Hematopoietic multipotent progenitor cell treated with erythropoietin and hydrocortisone succinate and interleukin-3 and kit ligand, for 17 days (in vitro differentiated cells): ENCODE results near the gene PIK3CD.
"Not testable (repeated sequence)": the region's sequence is repeated elsewhere in the genome, so short reads cannot be mapped to it uniquely, and the experiment has no call there.

ENCODE experiments used
- DNase-seq: peaks from one replicate; pipeline ENCODE4 v3.0.0-alpha.2; 2015; ENCODE audit warnings: low spot score

Gene PIK3CD

DNA sequence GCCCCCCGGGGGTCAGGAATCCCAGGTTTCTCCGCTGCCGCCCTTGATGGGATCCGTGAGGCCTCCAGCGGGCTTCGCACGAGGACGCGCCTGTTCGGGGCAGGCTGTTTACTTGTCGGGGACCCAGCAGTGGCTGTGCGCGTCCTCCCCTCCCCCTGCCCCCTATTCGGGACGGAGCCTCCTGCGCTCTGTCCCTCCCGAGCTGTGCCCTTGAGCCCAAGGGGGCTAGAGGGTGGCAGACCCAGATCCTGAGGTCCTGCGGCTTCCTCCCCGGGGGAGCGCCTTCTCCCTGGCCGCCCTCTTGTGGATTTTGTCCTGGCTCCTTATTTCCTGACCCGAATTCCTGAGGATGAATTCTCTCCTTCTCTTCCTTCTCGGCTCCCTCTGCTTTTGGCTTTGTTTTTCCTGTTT, 38.4 kb downstream of the PIK3CD start:
- no peak for DNase-seq

- DNase-seq = no peak
Observed at GRCh38 chr1:9690440-9691107, 39.0 kb downstream of the PIK3CD start.

GRCh38 chr1:9691108-9691445, 39.5 kb downstream of the PIK3CD start:
- no peak for DNase-seq

DNA sequence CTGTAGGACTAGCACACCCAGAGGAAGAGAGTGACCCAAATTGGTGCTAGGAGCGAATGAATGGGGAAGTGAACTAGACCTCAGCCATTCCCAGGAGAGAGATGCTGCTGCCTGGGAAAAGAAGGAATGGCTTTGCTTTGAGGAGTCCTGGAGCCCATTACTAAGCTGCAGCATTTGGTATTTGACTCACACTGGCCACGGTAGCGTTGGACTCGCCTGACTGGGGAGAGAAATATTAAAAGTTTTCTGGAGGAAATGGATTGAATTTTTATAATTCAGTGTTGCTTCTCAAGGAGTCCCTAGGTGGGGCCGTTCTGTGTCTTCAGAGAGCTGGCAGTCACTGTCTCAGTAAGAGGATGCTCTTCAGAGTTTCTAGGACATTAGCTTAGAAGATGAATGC, 40.2 kb downstream of the PIK3CD start:
- DNase-seq = no peak

DNA sequence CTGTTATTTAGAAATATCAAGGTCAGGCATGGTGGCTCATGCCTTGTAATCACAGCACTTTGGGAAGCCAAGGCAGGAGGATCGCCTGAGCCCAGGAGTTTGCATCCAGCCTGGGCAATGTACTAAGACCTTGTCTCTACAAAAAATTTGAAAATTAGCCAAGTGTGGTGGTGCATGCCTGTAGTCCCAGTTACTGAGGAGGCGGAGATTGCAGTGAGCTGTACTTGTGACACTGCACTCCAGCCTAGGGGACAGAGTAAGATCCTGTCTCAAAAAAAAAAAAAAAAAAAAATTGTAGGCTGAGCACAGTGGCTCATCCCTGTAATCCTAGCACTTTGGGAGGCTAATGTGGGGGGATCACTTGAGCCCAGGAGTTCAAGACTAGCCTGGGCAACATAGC, 45.3 kb downstream of the PIK3CD start:
- no peak for DNase-seq

- DNase-seq = no peak
Observed at GRCh38 chr1:9699361-9699760, 47.8 kb downstream of the PIK3CD start.

DNA sequence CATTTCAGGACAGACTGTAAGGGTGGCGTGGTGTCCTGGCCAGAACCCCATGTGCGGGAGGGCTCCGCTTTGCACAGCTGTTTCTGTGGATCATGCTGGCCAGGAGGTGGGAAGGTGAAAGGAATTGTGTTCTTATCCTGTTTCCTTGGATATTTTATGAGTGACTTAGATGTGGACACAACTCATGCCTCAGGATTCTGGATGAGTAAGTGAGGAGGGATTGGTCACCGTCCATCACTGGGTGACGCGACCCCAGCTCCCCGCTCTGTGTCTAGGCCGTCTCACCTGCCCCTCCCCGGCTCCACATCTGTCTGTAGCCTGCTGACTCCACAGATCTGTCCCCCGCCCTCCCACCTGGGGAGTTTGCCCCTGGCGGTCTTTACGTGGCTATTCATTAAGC, 48.8 kb downstream of the PIK3CD start:
- DNase-seq = no peak

GRCh38 chr1:9701665-9702064, 50.1 kb downstream of the PIK3CD start:
- no peak for DNase-seq

GRCh38 chr1:9703165-9703509, 51.6 kb downstream of the PIK3CD start:
- no peak for DNase-seq

DNA sequence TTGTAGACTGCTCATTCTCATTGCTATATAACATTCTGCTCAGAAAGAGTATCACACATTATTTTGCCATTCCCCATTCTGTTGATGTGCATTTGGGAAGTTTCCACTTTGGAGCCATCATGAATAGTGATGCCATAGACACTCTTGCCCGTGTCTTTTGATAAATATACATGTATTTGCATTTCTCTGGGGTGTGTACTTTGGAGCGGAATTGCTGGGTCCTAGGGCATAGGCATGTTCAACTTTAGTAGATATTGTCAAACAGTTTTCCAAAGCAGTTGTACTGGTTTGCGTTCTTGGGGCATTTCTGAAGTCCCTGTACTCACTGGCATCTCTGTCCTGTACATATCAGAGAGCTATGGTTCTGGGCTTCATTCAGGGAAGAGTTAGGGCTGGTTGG, 52.1 kb downstream of the PIK3CD start:
- no peak for DNase-seq

GRCh38 chr1:9705337-9706093, 54.0 kb downstream of the PIK3CD start:
- DNase-seq = no peak

DNA sequence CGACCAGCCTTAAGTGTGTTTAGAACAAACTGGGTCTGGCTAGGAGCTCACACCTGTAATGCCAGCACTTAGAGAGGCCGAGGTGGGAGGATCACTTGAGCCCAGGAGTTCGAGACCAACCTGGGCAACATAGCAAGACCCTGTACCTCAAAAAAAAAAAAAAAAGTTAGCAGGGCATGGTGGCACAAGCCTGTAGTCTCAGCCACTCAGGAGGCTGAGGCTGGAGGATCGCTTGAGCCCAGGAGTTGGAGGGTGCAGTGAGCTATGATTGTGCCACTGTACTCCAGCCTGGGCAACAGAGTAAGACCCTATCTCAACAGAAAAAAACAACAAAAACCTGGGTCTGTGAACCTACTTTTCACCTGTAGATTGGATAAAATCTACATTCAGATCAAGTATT, 54.6 kb downstream of the PIK3CD start:
- DNase-seq = no peak

GRCh38 chr1:9710037-9710436, 58.5 kb downstream of the PIK3CD start:
- DNase-seq = no peak

- DNase-seq = no peak
Observed at GRCh38 chr1:9711466-9712020, 60.0 kb downstream of the PIK3CD start.

DNA sequence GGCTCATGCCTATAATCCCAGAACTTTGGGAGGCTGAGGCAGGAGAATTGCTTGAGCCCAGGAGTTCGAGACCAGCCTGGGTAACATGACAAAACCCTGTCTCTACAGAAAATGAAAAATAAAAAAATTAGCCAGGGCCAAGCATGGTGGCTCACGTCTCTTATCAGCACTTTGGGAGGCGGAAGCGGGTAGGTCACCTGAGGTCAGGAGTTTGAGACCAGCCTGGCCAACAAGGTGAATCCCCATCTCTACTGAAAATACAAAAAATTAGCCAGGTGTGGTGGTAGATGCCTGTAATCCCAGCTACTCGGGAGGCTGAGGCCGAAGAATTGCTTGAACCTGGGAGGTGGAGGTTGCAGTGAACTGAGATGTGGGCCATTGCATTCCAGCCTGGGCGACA, 61.2 kb downstream of the PIK3CD start:
- DNase-seq = not testable (repeated sequence)

GRCh38 chr1:9714257-9714718, 62.8 kb downstream of the PIK3CD start:
- peak; percentile 25 for DNase-seq

- DNase-seq = no peak
Observed at GRCh38 chr1:9715536-9716226, 64.2 kb downstream of the PIK3CD start.

DNA sequence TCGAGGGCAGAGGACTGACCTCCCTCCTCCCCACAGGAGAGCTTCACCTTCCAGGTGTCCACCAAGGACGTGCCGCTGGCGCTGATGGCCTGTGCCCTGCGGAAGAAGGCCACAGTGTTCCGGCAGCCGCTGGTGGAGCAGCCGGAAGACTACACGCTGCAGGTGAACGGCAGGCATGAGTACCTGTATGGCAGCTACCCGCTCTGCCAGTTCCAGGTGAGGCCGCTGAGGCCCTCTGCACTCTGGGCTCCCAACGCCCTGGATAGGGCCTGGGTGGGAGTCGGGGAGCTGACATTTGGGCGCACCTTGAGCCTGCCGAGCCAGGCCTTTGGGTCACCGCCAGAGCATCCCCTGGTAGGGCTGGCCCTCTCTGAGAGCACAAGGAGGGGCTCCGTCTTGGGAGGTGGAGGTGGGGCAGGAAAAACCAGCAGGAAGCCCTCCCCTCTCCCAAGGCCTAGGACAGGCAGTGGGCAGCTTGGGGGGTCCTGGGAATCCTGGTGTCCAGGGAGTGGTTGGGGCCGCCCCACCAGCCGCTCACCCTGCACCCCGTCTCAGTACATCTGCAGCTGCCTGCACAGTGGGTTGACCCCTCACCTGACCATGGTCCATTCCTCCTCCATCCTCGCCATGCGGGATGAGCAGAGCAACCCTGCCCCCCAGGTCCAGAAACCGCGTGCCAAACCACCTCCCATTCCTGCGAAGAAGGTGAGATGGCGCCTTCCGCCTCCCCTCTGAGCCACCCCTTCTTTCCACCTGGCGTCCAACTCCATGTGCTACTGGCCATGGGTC, 65.1 kb downstream of the PIK3CD start:
- DNase-seq = no peak

DNA sequence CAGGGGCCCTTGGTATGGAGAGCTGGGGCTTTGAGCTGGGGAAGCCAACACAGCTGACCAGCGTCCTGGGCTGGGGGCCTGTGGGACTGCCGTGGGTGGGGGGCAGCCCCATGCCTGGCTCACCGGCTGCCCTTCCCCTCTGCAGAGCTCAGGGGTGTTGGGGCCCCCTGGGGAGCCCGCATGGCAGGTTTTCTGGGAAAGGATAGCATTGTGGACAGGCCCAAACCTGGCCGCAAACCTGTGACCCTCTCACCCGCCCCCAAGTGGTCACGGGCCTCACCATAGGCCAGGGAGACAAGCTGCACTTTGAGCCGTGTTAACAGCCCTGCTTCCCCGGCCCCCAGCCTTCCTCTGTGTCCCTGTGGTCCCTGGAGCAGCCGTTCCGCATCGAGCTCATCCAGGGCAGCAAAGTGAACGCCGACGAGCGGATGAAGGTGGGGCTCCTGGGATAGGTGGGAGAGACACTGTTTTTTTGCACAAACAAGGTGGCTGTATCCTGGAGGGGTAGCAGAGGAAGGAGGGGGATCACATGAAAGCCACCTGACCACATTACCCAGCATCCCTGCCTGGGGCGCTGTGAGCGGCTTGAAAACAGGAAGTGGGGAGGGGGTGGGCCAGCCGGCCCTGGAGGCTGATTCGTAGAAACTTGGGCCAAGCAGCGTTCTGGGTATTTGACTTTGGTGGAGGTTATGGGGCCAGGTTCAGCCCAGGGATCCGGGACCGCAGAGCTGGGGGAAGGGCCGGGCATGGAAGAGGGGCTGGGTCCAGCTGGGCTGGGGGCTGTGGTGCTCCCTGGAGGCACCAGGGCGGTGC, 65.9 kb downstream of the PIK3CD start:
- no peak for DNase-seq

- DNase-seq = no peak
Observed at GRCh38 chr1:9718006-9718680, 66.6 kb downstream of the PIK3CD start.
